Endothelial cell of umbilical vein (primary cell): ENCODE results near the gene USH2A. TPM values are rescaled to one million over a fixed set of nuclear protein-coding genes. Genes with fewer than 3 reads are reported as not detected.

ENCODE experiments used
- BruUV-seq: library from RNA; stranded (reverse); fragments of 400-500 nt; replicated peaks from 2 replicates; lab custom pipeline; 2021; lab: Mats Ljungman, UMichigan
- CTCF ChIA-PET: fragments of 300-600, 350-600 bp; sonication (Branson Sonifier 250); formaldehyde crosslinking; loops from one replicate; lab custom pipeline; 2021; ENCODE audit warnings: antibody characterized with exemption, inconsistent platforms; lab: Charles Lee
- POLR2A ChIA-PET: fragments of 300-600, 350-600 bp; sonication (Branson Sonifier 250); formaldehyde crosslinking; loops from one replicate; lab custom pipeline; 2021; ENCODE audit warnings: antibody characterized with exemption, inconsistent platforms; lab: Charles Lee
- DNase-seq: peaks from one replicate; pipeline ENCODE4 v3.0.0-alpha.2; 2011; ENCODE audit warnings: low read depth, low spot score
- FAIRE-seq: peaks from 2 replicates; lab custom pipeline; 2011; peaks lifted over from hg19 to GRCh38; lab: Jason Lieb, UNC
- H2AFZ ChIP-seq: 2 replicates; pipeline ENCODE4 v1.6.0; 2012; ENCODE audit warnings: low read depth, low read length, control low read depth, inconsistent platforms
- H3K27ac ChIP-seq: 2 replicates; pipeline ENCODE4 v1.5.1; 2011; ENCODE audit warnings: low read depth, mild to moderate bottlenecking, control low read depth, low read length, moderate library complexity; ENCODE audit not compliant: insufficient read depth
- H3K27me3 ChIP-seq, 2 experiments: 2 replicates each; pipeline versions ENCODE4 v1.6.0 to v1.6.1; 2011; ENCODE audit warnings: low read length in 2 of 2, mixed read lengths in 1 of 2; ENCODE audit not compliant: control insufficient read depth in 2 of 2, insufficient read depth in 2 of 2
- H3K36me3 ChIP-seq, 2 experiments: 2 replicates in 1 of 2; 3 replicates in 1 of 2; pipeline ENCODE4 v1.5.1; 2011; ENCODE audit warnings: low read length in 2 of 2, mild to moderate bottlenecking in 1 of 2, moderate library complexity in 1 of 2; ENCODE audit not compliant: control insufficient read depth in 2 of 2, insufficient read depth in 2 of 2; ENCODE audit errors: extremely low read depth in 1 of 2
- H3K4me1 ChIP-seq: 3 replicates; pipeline ENCODE4 v1.5.1; 2011; ENCODE audit warnings: mild to moderate bottlenecking, low read length; ENCODE audit not compliant: control insufficient read depth, insufficient read depth; ENCODE audit errors: extremely low read depth
- H3K4me2 ChIP-seq: 2 replicates; pipeline ENCODE4 v1.6.1; 2011; ENCODE audit warnings: low read length, control low read depth, mixed read lengths; ENCODE audit not compliant: insufficient read depth
- H3K4me3 ChIP-seq, 3 experiments: fragments of 200-600 bp in 1 of 3; sonication (generic), shearing (Covaris generic) in 1 of 3; replicated peaks in 1 of 3; 2 replicates each; pipeline ENCODE4 v1.5.1; 2011 to 2016; ENCODE audit warnings: control low read depth in 3 of 3, low read length in 3 of 3, mild to moderate bottlenecking in 2 of 3, inconsistent platforms in 1 of 3, low read depth in 1 of 3, moderate library complexity in 1 of 3; ENCODE audit not compliant: insufficient read depth in 1 of 3
- H3K79me2 ChIP-seq: 2 replicates; pipeline ENCODE4 v1.6.0; 2012; ENCODE audit warnings: low read length, inconsistent platforms; ENCODE audit not compliant: control insufficient read depth, insufficient read depth
- H3K9ac ChIP-seq: replicated peaks from 2 replicates; pipeline ENCODE3; 2011; ENCODE audit warnings: low read length, control low read depth; ENCODE audit not compliant: insufficient read depth; ENCODE audit errors: extremely low read depth
- H3K9me1 ChIP-seq: replicated peaks from 3 replicates; pipeline ENCODE4 v1.6.0; 2011; ENCODE audit warnings: mild to moderate bottlenecking, low read length; ENCODE audit not compliant: control insufficient read depth, insufficient read depth; ENCODE audit errors: extremely low read depth
- H3K9me3 ChIP-seq: replicated peaks from 2 replicates; pipeline ENCODE4 v1.5.1; 2012; ENCODE audit warnings: low read length, inconsistent platforms; ENCODE audit not compliant: control insufficient read depth, insufficient read depth
- H4K20me1 ChIP-seq: replicated peaks from 2 replicates; pipeline ENCODE3; 2011; ENCODE audit warnings: mild to moderate bottlenecking, low read length; ENCODE audit not compliant: control insufficient read depth, insufficient read depth; ENCODE audit errors: extremely low read depth
- EZH2 ChIP-seq: IDR thresholded peaks from 2 replicates; pipeline ENCODE4 v1.6.1; 2012; ENCODE audit warnings: borderline replicate concordance, low read depth, mild to moderate bottlenecking, moderate library complexity, low read length, inconsistent platforms; ENCODE audit not compliant: severe bottlenecking
- FOS ChIP-seq: IDR thresholded peaks from 2 replicates; pipeline ENCODE4 v1.6.1; 2011; ENCODE audit warnings: mild to moderate bottlenecking, low read length, moderate library complexity, borderline replicate concordance; ENCODE audit not compliant: insufficient read depth
- GATA2 ChIP-seq: IDR thresholded peaks from 2 replicates; pipeline ENCODE4 v1.7.0; 2011; ENCODE audit warnings: low read depth, mild to moderate bottlenecking, moderate library complexity, mixed read lengths, low read length; ENCODE audit not compliant: insufficient read length, insufficient read depth
- JUN ChIP-seq: IDR thresholded peaks from 2 replicates; pipeline ENCODE4 v1.6.1; 2011; ENCODE audit warnings: borderline replicate concordance, low read depth; ENCODE audit not compliant: insufficient read length, insufficient read depth
- MYC ChIP-seq: IDR thresholded peaks from one replicate; pipeline ENCODE4 v1.6.1; 2011; ENCODE audit warnings: mild to moderate bottlenecking, low read depth, low read length
- POLR2A ChIP-seq: IDR thresholded peaks from 2 replicates; pipeline ENCODE4 v1.6.1; 2012; ENCODE audit warnings: low read depth, mild to moderate bottlenecking, control low read depth, low read length
- POLR2AphosphoS5 ChIP-seq: IDR thresholded peaks from 2 replicates; pipeline ENCODE4 v1.6.1; 2012; ENCODE audit warnings: low read depth, mild to moderate bottlenecking, control low read depth, low read length, moderate library complexity; ENCODE audit not compliant: insufficient read depth
- dilution Hi-C: fragments of 300-500 bp; cut with MboI; formaldehyde crosslinking; loops from one replicate; pipeline ENCODE4 v1.15.0; 2019; ENCODE audit warnings: low sequenced_read_pairs; ENCODE audit not compliant: extremely low pct_ligation_motif_present
- intact Hi-C: fragments of 100-400 bp; cut with micrococcal nuclease; formaldehyde crosslinking; loops from one replicate; pipeline ENCODE4 v1.10.0; 2022
- polyA plus RNA-seq, 4 experiments: library from polyadenylated mRNA; depleted of rRNA in 3 of 4; stranded (reverse) in 3 of 4; unstranded in 1 of 4; fragments of >200 nt; gene quantifications; 2 replicates each; pipeline versions ENCODE4 v1.2.1 to v1.2.3, GENCODE V29; 2011 to 2012; ENCODE audit warnings: missing spikeins in 1 of 4
- total RNA-seq: library from RNA; stranded (reverse); gene quantifications from 2 replicates; pipeline ENCODE4 v1.2.3, GENCODE V29; 2021
- TF ChIP-seq, protein P1 (sequence below): IDR thresholded peaks from 2 replicates; pipeline ENCODE4 v1.6.1; 2011; ENCODE audit not compliant: insufficient read depth, insufficient read length
- TF ChIP-seq, protein P2 (sequence below), 2 donors: IDR thresholded peaks; 1 replicate in 1 of 2; 2 replicates in 1 of 2; pipeline ENCODE4 v1.5.1; 2011; ENCODE audit warnings: low read length in 2 of 2, mild to moderate bottlenecking in 2 of 2, moderate library complexity in 2 of 2, control low read depth in 1 of 2, inconsistent platforms in 1 of 2, low read depth in 1 of 2; ENCODE audit not compliant: insufficient read depth in 1 of 2; ENCODE audit errors: extremely low read depth in 1 of 2

Gene USH2A
- total and polyA plus RNA-seq, 2 donors (not counting 3 experiments of a cell fraction or from before 2014, with no cell fraction given): not detected

- no peaks in the 10 kb centered on the region for H3K9me1 ChIP-seq
- ChIA-PET POLR2A (no interaction called here), CTCF (no interaction called here)
- no peak overlapping the region for H2AFZ ChIP-seq
- no peak overlapping the region for H3K4me3 ChIP-seq
- peaks cover 2% of the 10 kb centered on the region for H3K9me3 ChIP-seq
- no peaks in the 10 kb centered on the region for H3K27me3 ChIP-seq
- H3K27ac ChIP-seq: no peak overlapping the region
- no peaks in the 10 kb centered on the region for H3K4me1 ChIP-seq
- DNase-seq (no peak), FAIRE-seq (no peak)
- H3K36me3 ChIP-seq: no peaks in the 10 kb centered on the region
- intact Hi-C loops (no loop called here), dilution Hi-C loops (no loop called here)
- H3K79me2 ChIP-seq: no peaks in the 10 kb centered on the region
- H3K4me2 ChIP-seq: no peak overlapping the region
- no peak overlapping the region for H3K9ac ChIP-seq
- BruUV-seq: no TSS peak
- TF ChIP-seq POLR2A (no peak), POLR2AphosphoS5 (no peak), MYC (no peak)
- H4K20me1 ChIP-seq: no peaks in the 10 kb centered on the region
Observed at GRCh38 chr1:215911406-215911968, 511.8 kb downstream of the USH2A start.

GRCh38 chr1:215905493-215906115, 517.6 kb downstream of the USH2A start:
- FAIRE-seq (no peak), DNase-seq (no peak)
- no TSS peak for BruUV-seq
- Histone ChIP-seq H4K20me1 (no peaks in the 10 kb centered on the region), H3K9ac (no peak overlapping the region), H3K4me1 (no peaks in the 10 kb centered on the region), H3K4me2 (no peak overlapping the region), H3K36me3 (no peaks in the 10 kb centered on the region), H3K4me3 (no peak overlapping the region), H3K9me3 (peaks cover 2% of the 10 kb centered on the region), H3K27me3 (no peaks in the 10 kb centered on the region), H3K27ac (no peak overlapping the region), H3K9me1 (no peaks in the 10 kb centered on the region), H3K79me2 (no peaks in the 10 kb centered on the region), H2AFZ (no peak overlapping the region)
- POLR2A ChIA-PET: no interaction called here
- intact Hi-C loops (no loop called here), dilution Hi-C loops (no loop called here)
- CTCF ChIA-PET: no interaction called here
- TF ChIP-seq GATA2: no peak
- TF ChIP-seq EZH2: no peak
- TF ChIP-seq MYC: no peak
- TF ChIP-seq, protein P1, sequence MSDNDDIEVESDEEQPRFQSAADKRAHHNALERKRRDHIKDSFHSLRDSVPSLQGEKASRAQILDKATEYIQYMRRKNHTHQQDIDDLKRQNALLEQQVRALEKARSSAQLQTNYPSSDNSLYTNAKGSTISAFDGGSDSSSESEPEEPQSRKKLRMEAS: no peak
- TF ChIP-seq POLR2AphosphoS5: no peak
- TF ChIP-seq, protein P2, sequence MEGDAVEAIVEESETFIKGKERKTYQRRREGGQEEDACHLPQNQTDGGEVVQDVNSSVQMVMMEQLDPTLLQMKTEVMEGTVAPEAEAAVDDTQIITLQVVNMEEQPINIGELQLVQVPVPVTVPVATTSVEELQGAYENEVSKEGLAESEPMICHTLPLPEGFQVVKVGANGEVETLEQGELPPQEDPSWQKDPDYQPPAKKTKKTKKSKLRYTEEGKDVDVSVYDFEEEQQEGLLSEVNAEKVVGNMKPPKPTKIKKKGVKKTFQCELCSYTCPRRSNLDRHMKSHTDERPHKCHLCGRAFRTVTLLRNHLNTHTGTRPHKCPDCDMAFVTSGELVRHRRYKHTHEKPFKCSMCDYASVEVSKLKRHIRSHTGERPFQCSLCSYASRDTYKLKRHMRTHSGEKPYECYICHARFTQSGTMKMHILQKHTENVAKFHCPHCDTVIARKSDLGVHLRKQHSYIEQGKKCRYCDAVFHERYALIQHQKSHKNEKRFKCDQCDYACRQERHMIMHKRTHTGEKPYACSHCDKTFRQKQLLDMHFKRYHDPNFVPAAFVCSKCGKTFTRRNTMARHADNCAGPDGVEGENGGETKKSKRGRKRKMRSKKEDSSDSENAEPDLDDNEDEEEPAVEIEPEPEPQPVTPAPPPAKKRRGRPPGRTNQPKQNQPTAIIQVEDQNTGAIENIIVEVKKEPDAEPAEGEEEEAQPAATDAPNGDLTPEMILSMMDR (IDR thresholded peaks at IDR 0.05; ENCODE audit: extremely low read depth in 1 of 2, insufficient read depth in 1 of 2, low read depth in 1 of 2, low read length in 2 of 2): no peak
- TF ChIP-seq JUN: no peak
- no peak for TF ChIP-seq POLR2A
- TF ChIP-seq FOS: no peak
